ENCODE results near the gene PAPPA. TPM values are rescaled to one million over a fixed set of nuclear protein-coding genes. Genes with fewer than 3 reads are reported as not detected.

The PAPPA gene
- total RNA-seq, 4 donors from 2014 or later = 0.53 to 2.3 (median 1.4) TPM

DNA sequence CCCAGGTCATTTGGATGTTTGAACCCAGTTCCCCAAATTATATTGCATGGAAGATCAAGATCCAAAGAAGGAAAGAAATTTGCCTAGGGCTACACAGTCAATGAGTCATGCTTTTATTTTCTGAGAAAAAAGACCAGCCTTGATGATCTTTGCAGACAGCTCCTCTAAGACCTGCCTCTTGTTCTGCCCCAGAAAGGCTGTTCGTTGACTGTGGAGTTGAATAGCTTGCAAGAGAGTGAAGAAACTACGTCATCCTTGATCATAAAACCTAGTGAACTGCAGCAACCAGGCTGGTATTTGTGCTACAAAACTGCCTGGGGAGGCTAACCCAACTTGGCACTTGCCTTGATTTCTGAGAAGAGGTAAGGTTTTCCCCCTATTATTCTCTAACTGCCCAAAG is 263.9 kb downstream of the PAPPA start:
- DNase-seq (ENCODE audit: low spot score in 2 of 2) = no peak
- H3K27ac ChIP-seq = no peak overlapping the region
- 82% methylated on average over 2 of the region's 2 CpGs for WGBS
- no peak overlapping the region for H3K4me3 ChIP-seq
- H3K27me3 ChIP-seq = no peaks in the 10 kb centered on the region
- H3K9me3 ChIP-seq = no peaks in the 10 kb centered on the region
- no peaks in the 10 kb centered on the region for H3K36me3 ChIP-seq
- H3K4me1 ChIP-seq = no peaks in the 10 kb centered on the region
- TF ChIP-seq POLR2AphosphoS5 (IDR thresholded peaks at IDR 0.05) (no peak), POLR2A (IDR thresholded peaks at IDR 0.05) (no peak), CTCF (IDR thresholded peaks at IDR 0.05) (no peak), EP300 (IDR thresholded peaks at IDR 0.05) (no peak)

- TF ChIP-seq POLR2A (IDR thresholded peaks at IDR 0.05) (no peak), EP300 (IDR thresholded peaks at IDR 0.05) (no peak), POLR2AphosphoS5 (IDR thresholded peaks at IDR 0.05) (no peak)
- H3K4me1 ChIP-seq = no peaks in the 10 kb centered on the region
- H3K9me3 ChIP-seq = no peaks in the 10 kb centered on the region
- no peaks in the 10 kb centered on the region for H3K36me3 ChIP-seq
- H3K27me3 ChIP-seq = no peaks in the 10 kb centered on the region
- H3K4me3 ChIP-seq = no peak overlapping the region
- no peak for DNase-seq (ENCODE audit: low spot score in 2 of 2)
- no peak overlapping the region for H3K27ac ChIP-seq
- WGBS = 90% methylated on average over 3 of the region's 3 CpGs
Measured at GRCh38 chr9:116419181-116419580, 265.6 kb downstream of the PAPPA start.

GRCh38 chr9:116420993-116421538 is 267.5 kb downstream of the PAPPA start:
- 59% methylated on average over 1 of the region's 1 CpG for whole genome bisulfite sequencing
- no peak for DNase-seq (ENCODE audit: low spot score in 2 of 2)
- TF ChIP-seq EP300 (IDR thresholded peaks at IDR 0.05) (no peak), POLR2A (IDR thresholded peaks at IDR 0.05) (no peak), CTCF (IDR thresholded peaks at IDR 0.05) (no peak), POLR2AphosphoS5 (IDR thresholded peaks at IDR 0.05) (no peak)

GRCh38 chr9:116422119-116422979 is 268.8 kb downstream of the PAPPA start:
- Histone ChIP-seq H3K4me3 (no peak overlapping the region), H3K36me3 (no peaks in the 10 kb centered on the region), H3K27me3 (no peaks in the 10 kb centered on the region), H3K9me3 (no peaks in the 10 kb centered on the region), H3K4me1 (no peaks in the 10 kb centered on the region), H3K27ac (no peak overlapping the region)
- no peak for DNase-seq (ENCODE audit: low spot score in 2 of 2)
- WGBS = 89% methylated on average over 5 of the region's 5 CpGs
- TF ChIP-seq CTCF (IDR thresholded peaks at IDR 0.05) (no peak), POLR2AphosphoS5 (IDR thresholded peaks at IDR 0.05) (no peak), POLR2A (IDR thresholded peaks at IDR 0.05) (no peak), EP300 (IDR thresholded peaks at IDR 0.05) (no peak)

More at GRCh38 chr9:116420993-116421538, 267.5 kb downstream of the PAPPA start:
- H3K27me3 ChIP-seq = no peaks in the 10 kb centered on the region
- H3K9me3 ChIP-seq = no peaks in the 10 kb centered on the region
- no peak overlapping the region for H3K4me3 ChIP-seq
- no peak overlapping the region for H3K27ac ChIP-seq
- no peaks in the 10 kb centered on the region for H3K4me1 ChIP-seq
- H3K36me3 ChIP-seq = no peaks in the 10 kb centered on the region

- TF ChIP-seq POLR2AphosphoS5 (IDR thresholded peaks at IDR 0.05) (no peak), CTCF (IDR thresholded peaks at IDR 0.05) (no peak), POLR2A (IDR thresholded peaks at IDR 0.05) (no peak), EP300 (IDR thresholded peaks at IDR 0.05) (no peak)
Measured at GRCh38 chr9:116423149-116423548, 269.6 kb downstream of the PAPPA start.

More at GRCh38 chr9:116423149-116423548, 269.6 kb downstream of the PAPPA start:
- no peak for DNase-seq (ENCODE audit: low spot score in 2 of 2)
- Histone ChIP-seq H3K4me1 (no peaks in the 10 kb centered on the region), H3K4me3 (no peak overlapping the region), H3K27me3 (no peaks in the 10 kb centered on the region), H3K9me3 (no peaks in the 10 kb centered on the region), H3K36me3 (no peaks in the 10 kb centered on the region), H3K27ac (no peak overlapping the region)
- 64% methylated on average over 1 of the region's 1 CpG for WGBS

Measured in suprapubic skin (tissue), 4 donors.